Measurements from ENCODE around the gene PLA2G2C. TPM values are rescaled to one million over a fixed set of nuclear protein-coding genes. Genes with fewer than 3 reads are reported as not detected.

PLA2G2C gene
- total and polyA plus RNA-seq, 2 of the 8 experiments (the other 6 are each of a cell fraction or from before 2014, with no cell fraction given): not detected

- DNase-seq (ENCODE audit: low read depth in 1 of 2, low spot score in 2 of 2) (no peak), FAIRE-seq (no peak)
- no peak overlapping the region for H3K4me3 ChIP-seq (ENCODE audit: extremely low read depth in 1 of 4, insufficient read depth in 2 of 4, low read depth in 3 of 4, low read length in 4 of 4)
- no peak overlapping the region for H3K4ac ChIP-seq (replicated peaks; ENCODE audit: insufficient read length, low read depth, low read length)
- ChIA-PET CTCF (ENCODE audit: partially characterized antibody) (interaction anchor here (0.6 kb wide), 1 partner anchor 45 kb away, joined by 3 read pairs; no protein-coding TSS in a partner anchor), POLR2A (ENCODE audit: partially characterized antibody) (no interaction called here)
- no peaks in the 10 kb centered on the region for H3K36me3 ChIP-seq (ENCODE audit: control insufficient read depth in 2 of 4, insufficient read depth in 4 of 4, low read length in 3 of 4)
- no peak overlapping the region for H3K9ac ChIP-seq (replicated peaks in 1 of 4; ENCODE audit: extremely low read depth in 1 of 4, low read depth in 3 of 4, low read length in 3 of 4)
- no peak overlapping the region for H3K14ac ChIP-seq (ENCODE audit: insufficient read length)
- H3K18ac ChIP-seq (ENCODE audit: extremely low read depth, low read length): no peak overlapping the region
- H4K8ac ChIP-seq (ENCODE audit: extremely low read depth, insufficient read depth, low read length): no peak overlapping the region
- no peak overlapping the region for H2AFZ ChIP-seq (ENCODE audit: low read length)
- H2BK120ac ChIP-seq (replicated peaks; ENCODE audit: low read depth, low read length): no peak overlapping the region
- H3K27me3 ChIP-seq (replicated peaks in 1 of 4; ENCODE audit: control insufficient read depth in 3 of 4, extremely low read depth in 1 of 4, insufficient read depth in 3 of 4, low read length in 3 of 4): no peaks in the 10 kb centered on the region
- no peak overlapping the region for H3K23ac ChIP-seq (ENCODE audit: insufficient read length)
- H3K56ac ChIP-seq (replicated peaks; ENCODE audit: insufficient read length, low read depth, low read length): no peak overlapping the region
- no peak overlapping the region for H4K91ac ChIP-seq (replicated peaks; ENCODE audit: insufficient read length, low read length)
- H4K5ac ChIP-seq (ENCODE audit: insufficient read length, low read depth, low read length): no peak overlapping the region
- no peak overlapping the region for H2BK20ac ChIP-seq (ENCODE audit: low read length)
- H3K23me2 ChIP-seq (ENCODE audit: low read depth, low read length): peaks cover 2% of the 10 kb centered on the region; the same call in 1 of the 2 replicates
- H2BK15ac ChIP-seq (ENCODE audit: low read length): no peak overlapping the region
- H3K27ac ChIP-seq (ENCODE audit: low read depth, low read length): no peak overlapping the region
- no peak overlapping the region for H2BK12ac ChIP-seq (ENCODE audit: low read depth, low read length)
- no peak overlapping the region for H2AK5ac ChIP-seq (ENCODE audit: low read depth, low read length)
- H4K20me1 ChIP-seq (replicated peaks in 1 of 2; ENCODE audit: control insufficient read depth in 1 of 2, insufficient read depth in 2 of 2, low read length in 2 of 2): no peaks in the 10 kb centered on the region
- H3K79me2 ChIP-seq (ENCODE audit: control insufficient read depth in 1 of 2, insufficient read depth in 2 of 2, low read length in 2 of 2): no peaks in the 10 kb centered on the region
- no peak overlapping the region for H2BK5ac ChIP-seq (ENCODE audit: low read depth, low read length)
- H3K4me1 ChIP-seq (replicated peaks in 1 of 4; ENCODE audit: control insufficient read depth in 3 of 4, insufficient read depth in 4 of 4, low read length in 3 of 4): no peaks in the 10 kb centered on the region
- peaks cover 0 to under 1% of the 10 kb centered on the region in 2 experiments; a peak in 3 of 4 replicates for H3K9me3 ChIP-seq (ENCODE audit: insufficient read depth in 2 of 2, low read depth in 1 of 2, low read length in 1 of 2)
- no peak overlapping the region for H3K4me2 ChIP-seq (ENCODE audit: insufficient read depth in 1 of 2, low read depth in 2 of 2, low read length in 2 of 2)
- no peaks in the 10 kb centered on the region for H3K79me1 ChIP-seq (ENCODE audit: low read depth, low read length)
- 87% methylated on average over 3 of the region's 3 CpGs; no CpG with 5 or more reads in 1 of the 2 experiments for WGBS, 2 experiments (ENCODE audit: extremely low coverage in 1 of 2, insufficient coverage in 1 of 2, insufficient read length in 1 of 2, insufficient replicate concordance in 2 of 2, low coverage in 1 of 2, low lambda C conversion rate in 2 of 2, missing lambda C conversion rate in 1 of 2)
- no peak for TF ChIP-seq CBX5 (IDR thresholded peaks at IDR 0.05; ENCODE audit: low read depth, low read length)
- no peak for TF ChIP-seq CEBPB (IDR thresholded peaks at IDR 0.05; ENCODE audit: low read depth, low read length)
- no peak for TF ChIP-seq ASH2L (IDR thresholded peaks at IDR 0.05; ENCODE audit: low read length)
- TF ChIP-seq RXRA (IDR thresholded peaks at IDR 0.05; ENCODE audit: insufficient read depth, low read depth, low read length): no peak
- TF ChIP-seq YY1 (IDR thresholded peaks at IDR 0.05; ENCODE audit: low read depth, low read length): no peak
- TF ChIP-seq CREB1 (IDR thresholded peaks at IDR 0.05): no peak
- TF ChIP-seq SIX5 (IDR thresholded peaks at IDR 0.05; ENCODE audit: low read depth, low read length): no peak
- no peak for TF ChIP-seq POLR2A (IDR thresholded peaks at IDR 0.05; ENCODE audit: control extremely low read depth in 1 of 2, low read depth in 2 of 2, low read length in 2 of 2)
- TF ChIP-seq RNF2 (IDR thresholded peaks at IDR 0.05; ENCODE audit: borderline replicate concordance, low read depth, low read length, missing control alignments, poor library complexity, severe bottlenecking): no peak
These were observed 51.3 kb downstream of the PLA2G2C start for GRCh38 chr1:20134995-20135394.

All from H1 (cell line).